Keratinocyte (primary cell): ENCODE data around the gene PAX4.
A peak's percentile ranks its signal among the peaks of the same experiment; 100 is the strongest.

ENCODE experiments used
- EZH2 ChIP-seq: IDR thresholded peaks from one replicate; pipeline ENCODE4 v1.6.1; 2012; ENCODE audit warnings: inconsistent platforms, mild to moderate bottlenecking, low read length, moderate library complexity
- TF ChIP-seq, protein P1 (sequence below), 3 experiments: IDR thresholded peaks in 1 of 3; conservative IDR thresholded peaks in 1 of 3; optimal IDR thresholded peaks in 1 of 3; 2 replicates in 2 of 3; 3 replicates in 1 of 3; pipeline versions ENCODE3 to v1.5.1; 2011; ENCODE audit warnings: low read length in 3 of 3, mild to moderate bottlenecking in 3 of 3, moderate library complexity in 2 of 3, control low read depth in 1 of 3, inconsistent platforms in 1 of 3; ENCODE audit not compliant: insufficient read depth in 2 of 3; ENCODE audit errors: extremely low read depth in 1 of 3

DNA sequence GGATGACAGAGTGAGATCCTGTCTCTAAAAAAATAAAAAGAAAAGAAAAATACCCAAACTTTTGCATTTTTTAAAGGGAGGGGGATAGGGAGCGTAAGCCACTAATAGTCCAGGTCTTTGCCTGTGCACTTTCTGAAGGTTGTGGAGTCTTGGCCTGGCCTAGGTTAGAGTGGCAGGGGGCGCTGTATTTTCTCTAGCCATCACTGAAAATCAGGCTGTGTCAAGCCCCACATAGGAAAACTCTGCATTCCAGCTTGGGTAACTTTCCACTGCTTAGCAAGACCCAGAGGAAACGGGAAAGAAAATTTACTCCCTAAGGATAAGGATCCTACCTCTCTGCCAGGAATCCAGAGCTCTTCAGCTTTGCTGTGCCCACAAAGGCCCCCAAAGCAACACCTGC lies 10.5 kb upstream of the PAX4 start:
- TF ChIP-seq, protein P1, sequence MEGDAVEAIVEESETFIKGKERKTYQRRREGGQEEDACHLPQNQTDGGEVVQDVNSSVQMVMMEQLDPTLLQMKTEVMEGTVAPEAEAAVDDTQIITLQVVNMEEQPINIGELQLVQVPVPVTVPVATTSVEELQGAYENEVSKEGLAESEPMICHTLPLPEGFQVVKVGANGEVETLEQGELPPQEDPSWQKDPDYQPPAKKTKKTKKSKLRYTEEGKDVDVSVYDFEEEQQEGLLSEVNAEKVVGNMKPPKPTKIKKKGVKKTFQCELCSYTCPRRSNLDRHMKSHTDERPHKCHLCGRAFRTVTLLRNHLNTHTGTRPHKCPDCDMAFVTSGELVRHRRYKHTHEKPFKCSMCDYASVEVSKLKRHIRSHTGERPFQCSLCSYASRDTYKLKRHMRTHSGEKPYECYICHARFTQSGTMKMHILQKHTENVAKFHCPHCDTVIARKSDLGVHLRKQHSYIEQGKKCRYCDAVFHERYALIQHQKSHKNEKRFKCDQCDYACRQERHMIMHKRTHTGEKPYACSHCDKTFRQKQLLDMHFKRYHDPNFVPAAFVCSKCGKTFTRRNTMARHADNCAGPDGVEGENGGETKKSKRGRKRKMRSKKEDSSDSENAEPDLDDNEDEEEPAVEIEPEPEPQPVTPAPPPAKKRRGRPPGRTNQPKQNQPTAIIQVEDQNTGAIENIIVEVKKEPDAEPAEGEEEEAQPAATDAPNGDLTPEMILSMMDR (optimal IDR thresholded peaks at IDR 0.05 in 1 of 3, IDR thresholded peaks at IDR 0.05 in 1 of 3, conservative IDR thresholded peaks at IDR 0.05 in 1 of 3; ENCODE audit: extremely low read depth in 1 of 3, insufficient read depth in 2 of 3, low read length in 3 of 3) = peak in 1 of 3 experiments; percentile 22
- no peak for TF ChIP-seq EZH2
